Activated naive CD4-positive, alpha-beta T cell treated with Interleukin-2 at 50 U/mL for 16 hours (primary cell): ENCODE measurements around the gene FBXL4.
"Not testable (repeated sequence)": the region's sequence is repeated elsewhere in the genome, so short reads cannot be mapped to it uniquely, and the experiment has no call there.

Source experiments
- DNase-seq: peaks from one replicate; pipeline ENCODE4 v3.0.0-alpha.2; 2020

The FBXL4 gene

DNA sequence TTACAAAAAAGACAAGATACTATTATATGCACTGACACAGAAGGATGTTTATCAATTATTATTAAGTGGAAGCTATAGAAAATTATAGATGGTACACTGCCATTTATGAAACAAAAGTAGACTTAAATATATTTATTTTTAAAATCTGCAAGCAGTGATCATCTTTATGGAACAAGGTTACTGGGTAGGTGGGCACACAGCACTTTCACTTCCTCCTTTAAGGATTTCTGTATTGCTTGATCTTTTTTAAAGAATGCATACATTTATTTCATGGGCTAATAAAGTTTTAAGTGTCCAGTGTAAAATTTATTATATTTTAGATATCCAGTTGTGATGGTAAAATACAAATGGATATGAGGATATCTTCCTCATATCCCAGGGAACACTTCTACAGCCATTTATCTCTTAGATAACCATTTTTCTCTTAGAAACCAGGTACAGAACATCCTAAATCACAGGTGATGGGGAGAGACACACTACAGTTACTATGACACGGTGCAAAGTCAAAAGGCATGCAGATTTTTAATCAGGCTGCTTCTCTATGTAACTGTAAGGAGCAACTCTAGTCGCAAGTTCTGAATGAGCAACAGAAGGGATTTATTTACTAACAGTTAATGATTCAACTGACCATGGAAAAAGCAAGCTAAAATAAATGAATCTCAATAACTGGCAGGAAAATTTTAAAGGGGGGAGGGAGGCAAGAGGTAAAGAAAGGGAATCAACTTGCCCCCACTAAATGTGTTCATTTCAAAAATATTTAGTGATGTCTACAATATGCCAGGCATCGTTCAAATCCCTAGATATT lies 2.2 kb downstream of the FBXL4 start:
- no peak for DNase-seq

DNA sequence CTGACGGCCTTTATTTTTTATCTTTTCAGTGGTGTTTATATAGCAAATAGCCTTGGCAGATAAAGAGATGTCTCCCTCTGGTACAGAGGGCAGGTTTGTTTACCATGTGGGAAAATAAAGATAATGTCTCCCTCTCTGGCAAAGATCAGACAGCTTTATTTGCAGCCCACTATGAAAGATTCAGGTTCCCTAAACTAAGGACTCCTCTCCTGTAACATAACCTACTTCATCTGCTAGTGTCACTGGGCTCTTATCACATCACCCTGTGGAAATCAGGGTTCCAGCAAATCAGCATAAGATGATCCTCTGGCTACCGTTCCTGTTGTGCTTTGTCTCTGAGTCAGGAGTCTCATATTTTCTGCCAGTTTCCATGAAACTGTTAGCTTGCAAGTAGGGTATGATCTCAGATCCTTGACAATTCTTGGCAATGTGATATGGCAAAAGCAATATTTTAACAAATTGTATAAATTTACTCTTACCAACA lies 3.1 kb downstream of the FBXL4 start:
- DNase-seq = no peak

DNA sequence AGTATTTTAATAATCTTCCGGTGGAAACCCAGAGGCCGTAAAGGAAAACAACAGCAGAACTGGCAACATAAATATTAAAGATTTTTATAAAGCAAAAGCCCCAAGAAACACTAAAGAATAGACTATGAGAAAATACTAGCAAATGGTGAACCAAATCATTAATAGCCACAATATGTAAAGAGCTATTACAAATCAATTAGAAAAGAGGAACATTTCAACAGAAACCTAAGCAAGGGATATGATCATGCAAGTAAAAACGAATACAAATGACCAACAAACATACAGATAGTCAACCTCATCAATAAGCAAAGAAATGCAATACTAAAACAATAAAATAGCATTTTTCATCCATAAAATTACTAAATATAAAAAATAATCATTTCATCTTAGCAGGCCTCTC lies 3.6 kb downstream of the FBXL4 start:
- DNase-seq = no peak

DNA sequence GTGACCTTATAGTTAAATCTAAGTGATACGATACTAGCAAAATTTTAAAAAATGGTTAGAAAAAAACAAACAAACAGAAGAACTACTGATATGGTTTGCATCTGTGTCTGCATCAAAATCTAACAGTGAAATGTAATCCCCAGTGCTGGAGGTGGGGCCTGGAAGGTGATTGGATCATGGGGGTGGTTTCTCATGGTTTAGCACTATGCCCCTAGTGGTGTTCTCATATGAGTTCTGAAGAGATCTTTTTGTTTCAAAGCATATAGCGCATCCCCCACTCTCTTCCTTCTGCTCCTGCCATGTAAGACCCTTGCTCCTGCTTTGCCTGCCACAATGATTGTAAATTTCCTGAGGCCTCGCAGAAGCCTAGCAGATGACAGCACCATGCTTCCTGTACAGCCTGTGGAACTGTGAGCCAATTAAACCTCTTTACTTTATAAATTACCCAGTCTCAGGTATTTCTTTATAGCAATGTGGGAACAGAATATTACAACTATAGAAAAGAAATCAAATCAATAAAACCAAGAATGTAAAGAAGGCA lies 5.4 kb downstream of the FBXL4 start:
- no peak for DNase-seq

DNA sequence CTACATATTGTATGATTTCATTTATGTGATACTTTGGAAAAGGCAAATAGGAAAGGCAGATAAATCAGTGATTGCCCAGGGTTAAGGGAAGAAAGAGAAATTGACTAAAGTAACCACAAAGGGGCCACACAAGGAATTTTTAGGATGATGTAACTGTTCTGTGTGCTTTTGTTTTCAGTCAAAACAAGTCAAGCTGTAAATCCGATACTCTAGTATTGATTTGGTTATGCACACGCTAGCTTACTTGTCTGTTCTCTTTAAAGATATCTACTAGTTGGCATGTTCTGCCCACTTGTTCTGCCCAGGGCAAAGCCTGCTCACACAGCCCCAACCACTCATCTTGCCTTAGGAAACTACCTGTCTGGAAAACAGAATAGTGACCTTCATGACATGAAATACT lies 6.4 kb downstream of the FBXL4 start:
- no peak for DNase-seq

DNA sequence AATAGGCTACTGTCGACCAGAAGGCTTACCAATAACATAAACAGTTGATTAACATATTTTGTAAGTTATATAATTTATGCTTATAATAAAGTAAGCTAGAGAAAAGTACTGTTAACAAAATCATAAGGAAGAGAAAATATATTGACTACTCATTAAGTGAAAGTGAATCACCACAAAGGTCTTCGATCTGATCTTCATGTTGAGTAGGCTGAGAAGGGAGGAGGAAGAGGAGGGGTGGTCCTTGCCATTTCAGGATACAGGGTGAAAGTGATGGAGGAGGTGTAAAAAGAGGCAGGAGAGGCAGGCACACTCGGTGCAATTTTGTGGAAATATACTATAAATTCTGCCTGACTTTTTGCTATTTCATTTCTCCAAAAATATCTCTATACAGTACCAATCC lies 10.4 kb downstream of the FBXL4 start:
- DNase-seq = no peak

DNA sequence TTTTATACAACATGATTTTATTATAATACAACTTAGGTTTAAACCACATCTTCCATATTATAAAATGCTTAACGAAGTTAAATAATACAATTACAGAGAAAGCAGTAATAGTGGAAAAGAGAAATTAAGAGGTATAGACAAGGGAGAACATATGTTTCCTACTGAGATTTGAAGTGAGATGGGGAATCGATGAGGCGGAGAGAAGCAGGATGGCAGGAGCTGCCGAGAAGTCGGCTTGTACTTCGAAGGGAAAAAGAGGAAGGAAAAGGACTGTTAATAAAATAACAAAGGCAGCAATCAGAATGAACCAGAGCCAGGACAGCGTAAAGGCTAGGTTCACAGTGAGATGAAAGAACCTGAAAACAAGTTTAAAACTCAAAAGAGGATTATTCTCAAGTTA lies 15.4 kb downstream of the FBXL4 start:
- DNase-seq = no peak

DNA sequence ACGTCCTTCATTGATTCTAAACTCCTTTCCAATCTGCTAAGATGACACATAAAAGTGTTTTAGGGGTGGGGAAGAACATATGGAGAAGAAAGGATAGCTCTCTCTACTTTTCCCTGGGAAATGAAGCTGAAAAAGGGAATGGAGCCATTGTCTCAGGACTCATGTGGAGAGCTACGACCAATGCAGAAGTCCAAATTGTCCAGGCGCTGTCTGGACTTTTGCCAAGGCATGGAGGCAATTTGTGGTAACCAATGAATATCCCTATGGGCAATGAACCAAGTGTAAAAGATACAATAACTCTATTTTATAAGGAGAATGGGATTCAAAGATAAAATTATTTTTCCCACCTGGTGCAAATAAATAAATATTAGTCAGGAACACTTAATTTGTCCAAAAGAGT lies 16.1 kb downstream of the FBXL4 start:
- DNase-seq = no peak

DNA sequence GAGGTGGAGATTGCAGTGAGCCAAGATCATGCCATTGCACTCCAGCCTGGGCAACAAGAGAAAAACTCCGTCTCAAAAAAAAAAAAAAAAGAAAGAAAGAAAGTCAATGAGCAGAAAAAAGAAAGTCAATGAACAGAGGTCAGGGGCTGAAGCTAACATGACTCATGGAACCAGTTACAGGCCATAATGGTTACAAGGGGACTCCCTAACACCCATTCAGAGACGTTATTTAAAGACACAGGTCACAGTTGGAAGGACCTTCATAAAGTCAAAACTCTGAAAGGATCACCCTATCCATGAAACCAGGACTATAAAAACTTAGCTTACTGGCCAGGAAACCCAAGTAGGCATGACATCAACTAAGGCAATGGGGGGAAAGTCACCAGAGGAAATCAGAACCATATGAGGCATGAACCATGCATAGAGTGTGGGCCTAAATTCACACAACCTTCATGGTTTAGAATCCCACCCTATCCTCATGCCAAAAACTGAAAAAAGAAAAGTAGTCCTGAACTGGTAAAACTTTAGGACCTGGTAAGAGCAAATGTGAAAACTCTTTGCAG lies 18.2 kb downstream of the FBXL4 start:
- DNase-seq = no peak

DNA sequence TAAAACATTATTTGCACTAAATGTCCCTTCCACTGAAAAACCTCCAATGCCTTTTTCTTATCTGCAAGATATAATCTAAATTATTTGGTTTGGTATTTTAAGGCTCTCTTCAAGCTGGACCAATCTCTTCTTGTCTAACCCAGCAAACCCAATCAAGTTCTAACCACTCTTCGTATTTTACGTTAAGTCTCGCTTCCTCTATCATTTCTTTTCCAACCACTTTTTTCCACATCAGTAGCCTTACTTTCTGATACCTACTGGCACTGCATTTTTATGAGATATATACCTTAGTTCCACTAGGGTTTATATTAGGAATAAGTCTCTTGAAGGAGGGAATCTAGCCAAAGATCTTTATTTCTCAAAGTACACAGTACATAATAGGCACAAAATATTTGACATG lies 19.1 kb downstream of the FBXL4 start:
- DNase-seq = no peak

DNA sequence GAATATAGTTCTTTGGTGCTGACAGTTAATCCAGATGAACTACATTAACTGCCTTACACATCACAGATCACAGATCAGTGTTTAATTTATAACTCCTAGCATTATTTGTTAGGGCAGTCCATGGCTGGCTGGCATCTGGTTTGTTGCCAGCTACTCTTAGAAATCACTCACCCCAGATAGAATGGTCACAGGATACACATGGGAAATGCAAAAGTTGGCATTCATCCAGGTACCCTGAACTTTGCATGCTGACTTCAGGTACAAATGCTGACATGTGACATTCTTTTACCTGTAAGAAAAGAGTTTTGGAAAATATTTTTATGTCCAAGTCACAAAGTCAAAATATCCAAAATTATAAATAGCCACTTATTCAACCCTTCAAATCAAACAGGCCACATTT lies 20.2 kb downstream of the FBXL4 start:
- DNase-seq = no peak

DNA sequence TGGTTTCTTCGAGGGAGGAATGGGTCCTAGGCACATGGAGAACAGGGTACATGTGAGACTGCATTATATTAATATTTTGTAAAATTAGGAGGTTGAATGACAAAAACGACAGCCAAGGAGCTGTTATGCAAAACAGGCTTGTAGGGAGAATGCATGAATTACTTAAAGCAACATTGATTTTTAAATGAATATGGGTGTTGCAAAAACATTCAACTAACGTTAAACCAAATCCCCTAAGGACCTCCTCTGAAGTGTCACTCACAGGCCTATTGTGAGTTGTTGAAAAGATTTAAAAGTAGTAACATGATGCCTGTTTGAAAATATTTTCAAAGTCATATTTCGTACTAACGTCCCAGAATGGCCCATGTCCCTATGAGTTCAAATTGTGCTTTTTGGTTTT lies 21.9 kb downstream of the FBXL4 start:
- no peak for DNase-seq

DNA sequence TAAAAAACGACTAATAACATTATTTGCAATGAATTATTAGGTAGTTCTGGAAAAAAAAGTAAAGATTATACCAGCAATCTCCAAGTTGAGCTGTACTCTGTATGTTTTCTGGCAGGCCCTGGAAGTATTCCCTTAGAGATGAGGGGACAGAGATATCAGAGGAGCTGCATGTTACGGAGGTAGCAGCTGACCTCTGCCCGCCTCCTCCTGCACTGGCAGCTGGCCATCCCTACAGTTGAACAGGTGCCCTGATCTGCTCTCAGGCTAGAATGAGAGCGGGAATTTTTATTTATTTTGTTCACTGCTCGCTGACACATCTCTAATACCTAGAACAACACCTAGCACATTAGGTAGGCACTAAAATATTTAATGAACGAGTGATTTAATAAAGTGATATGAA lies 23.1 kb downstream of the FBXL4 start:
- DNase-seq = no peak

DNA sequence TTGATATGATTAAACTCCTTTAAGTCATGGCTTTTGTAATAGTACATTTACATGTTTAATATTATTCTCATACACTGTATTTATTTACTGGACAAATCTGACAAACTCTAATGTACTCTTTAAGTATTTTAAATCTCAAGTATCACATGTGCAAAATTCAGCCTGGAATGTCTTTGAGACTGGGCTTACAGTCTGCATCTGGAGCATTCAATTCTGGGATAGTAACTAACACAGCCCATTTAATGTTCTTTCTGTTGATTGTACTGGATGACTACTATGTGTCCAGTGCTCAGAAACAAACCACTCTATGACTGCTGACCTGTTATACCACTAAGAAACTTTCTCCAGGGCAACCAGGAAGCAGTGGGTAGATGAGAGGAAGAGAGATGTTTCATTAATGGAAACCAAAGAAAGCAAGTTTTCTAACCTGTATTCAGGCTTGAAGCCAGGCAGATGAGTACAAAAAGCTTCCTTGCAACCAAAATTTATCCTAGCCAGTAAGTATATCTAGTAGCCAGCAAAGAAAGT lies 26.8 kb downstream of the FBXL4 start:
- no peak for DNase-seq

DNA sequence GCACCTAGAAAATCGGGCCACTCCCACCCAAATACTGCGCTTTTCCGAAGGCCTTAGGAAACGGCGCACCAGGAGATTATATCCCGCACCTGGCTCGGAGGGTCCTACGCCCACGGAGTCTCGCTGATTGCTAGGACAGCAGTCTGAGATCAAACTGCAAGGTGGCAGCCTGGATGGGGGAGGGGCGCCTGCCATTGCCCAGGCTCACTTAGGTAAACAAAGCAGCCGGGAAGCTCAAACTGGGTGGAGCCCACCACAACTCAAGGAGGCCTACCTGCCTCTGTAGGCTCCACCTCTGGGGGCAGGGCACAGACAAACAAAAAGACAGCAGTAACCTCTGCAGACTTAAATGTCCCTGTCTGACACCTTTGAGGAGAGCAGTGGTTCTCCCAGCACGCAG lies 36.8 kb downstream of the FBXL4 start:
- not testable (repeated sequence) for DNase-seq

DNA sequence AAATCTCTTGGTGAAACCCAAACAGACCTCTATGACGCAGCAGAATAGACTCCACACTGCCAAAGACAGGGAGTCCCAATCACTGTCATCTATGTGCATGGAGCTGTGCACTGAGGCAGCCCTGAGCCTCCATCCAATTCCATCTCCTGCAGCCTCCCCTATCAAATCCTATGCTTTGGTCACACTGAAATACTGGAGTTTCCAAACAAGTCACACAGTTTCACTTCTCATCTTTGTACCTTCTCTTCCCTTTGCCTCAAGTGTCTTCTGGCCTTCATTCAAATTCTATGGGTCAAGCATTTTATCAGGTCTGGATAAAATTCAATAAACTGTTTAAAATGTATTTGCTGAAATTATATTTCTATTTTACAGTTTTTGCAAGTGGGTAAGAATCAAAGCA lies 38.5 kb downstream of the FBXL4 start:
- DNase-seq = no peak

DNA sequence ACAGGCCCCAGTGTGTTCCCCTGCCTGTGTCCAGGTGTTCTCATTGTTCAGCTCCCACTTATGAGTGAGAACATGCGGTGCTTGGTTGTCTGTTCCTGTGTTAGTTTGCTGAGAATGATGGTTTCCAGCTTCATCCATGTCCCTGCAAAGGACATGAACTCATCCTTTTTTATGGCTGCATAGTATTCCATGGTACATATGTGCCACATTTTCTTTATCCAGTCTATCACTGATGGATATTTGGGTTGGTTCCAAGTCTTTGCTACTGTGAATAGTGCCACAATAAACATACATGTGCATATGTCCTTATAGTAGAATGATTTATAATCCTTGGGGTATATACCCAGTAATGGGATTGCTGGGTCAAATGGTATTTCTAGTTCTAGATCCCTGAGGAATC lies 41.4 kb downstream of the FBXL4 start:
- not testable (repeated sequence) for DNase-seq

DNA sequence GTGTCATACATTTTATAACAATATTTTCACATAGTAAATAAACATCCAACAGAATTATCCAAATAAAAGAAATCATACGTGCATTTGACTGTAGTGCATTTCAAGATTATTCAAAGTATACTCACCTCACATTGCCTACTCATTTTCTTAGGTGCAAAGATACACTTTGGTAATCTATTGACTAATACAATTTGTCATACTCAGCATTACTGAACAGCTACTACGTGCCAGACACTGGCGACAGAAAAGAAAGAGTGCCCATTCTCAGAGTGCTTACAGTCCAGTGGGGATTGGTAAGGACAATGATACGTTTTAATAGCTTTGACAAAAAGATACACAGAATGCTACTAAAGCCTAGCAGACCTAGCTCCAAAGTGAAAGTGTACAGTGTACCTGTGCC lies 42.0 kb downstream of the FBXL4 start:
- no peak for DNase-seq

DNA sequence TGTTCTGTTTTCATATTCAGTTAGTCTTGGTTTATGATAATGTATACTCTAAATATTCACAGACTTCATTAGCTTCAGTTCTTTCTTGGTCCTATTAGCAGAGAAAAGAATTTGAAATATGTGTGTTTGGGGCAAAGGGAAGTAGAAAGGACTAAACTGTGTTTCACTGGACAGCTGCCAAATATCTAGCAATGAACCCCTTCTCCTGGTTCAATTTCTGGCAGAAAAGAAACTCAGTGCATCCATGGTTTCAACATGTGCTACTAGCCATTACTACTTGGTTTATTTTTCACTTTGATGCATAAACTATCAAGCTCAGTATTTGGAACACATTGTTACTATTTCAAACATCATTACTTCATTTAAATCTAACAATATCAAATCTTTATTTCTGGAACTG lies 43.6 kb downstream of the FBXL4 start:
- DNase-seq = no peak

DNA sequence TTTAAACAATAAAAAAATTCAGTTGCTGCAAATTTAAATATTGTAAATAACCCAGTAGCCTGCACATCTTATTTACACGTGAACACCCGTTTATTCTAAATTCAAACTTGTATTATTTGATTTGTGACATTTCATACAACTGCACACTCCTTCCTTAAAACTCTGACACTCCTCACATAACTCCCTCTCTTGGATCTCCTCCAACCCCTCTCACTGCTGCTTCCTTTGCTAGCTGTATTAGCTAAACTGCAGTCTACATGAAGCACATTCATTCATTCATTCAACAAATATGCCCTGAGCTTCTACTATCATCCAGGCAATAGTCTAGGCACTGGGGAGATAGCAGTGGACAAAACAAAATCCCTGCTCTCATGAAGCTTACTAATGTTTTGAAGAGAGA lies 47.0 kb downstream of the FBXL4 start:
- DNase-seq = no peak

DNA sequence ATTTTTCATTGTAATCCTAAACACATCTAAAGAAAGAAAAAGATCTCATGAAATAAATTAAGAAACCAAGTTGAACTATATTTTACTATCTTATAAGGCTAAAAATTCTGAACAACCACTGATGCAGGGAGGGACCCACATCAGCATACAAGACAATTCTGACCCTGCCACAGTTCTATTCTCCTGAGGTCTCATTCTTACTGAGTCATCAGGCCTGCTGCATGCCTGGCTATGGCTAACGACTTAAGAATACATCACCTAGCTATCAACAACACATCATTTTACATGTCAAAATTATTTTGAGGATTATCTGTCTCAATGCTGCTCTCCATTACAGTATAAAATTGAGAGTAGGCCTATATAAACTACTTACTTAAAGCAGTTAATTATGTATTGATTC lies 52.9 kb downstream of the FBXL4 start:
- DNase-seq = no peak

DNA sequence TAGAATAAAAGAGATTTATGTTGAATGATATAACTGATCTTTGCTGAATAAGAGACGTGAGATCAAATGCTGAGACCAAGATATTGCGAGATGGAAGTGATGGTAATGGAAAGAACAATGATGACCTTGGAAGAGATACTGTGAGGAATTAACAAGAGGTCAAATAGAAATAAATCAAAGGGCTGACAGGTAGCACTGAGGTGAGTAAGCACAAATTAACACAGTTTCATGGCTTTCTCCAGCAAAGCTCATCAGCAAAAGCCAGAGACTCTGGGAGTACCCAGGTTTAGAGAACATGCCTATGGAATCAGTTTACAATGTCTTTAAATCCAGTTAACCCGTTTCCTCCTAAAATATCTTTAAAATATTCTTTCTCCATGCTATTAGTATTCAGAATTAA lies 60.1 kb downstream of the FBXL4 start:
- no peak for DNase-seq

DNA sequence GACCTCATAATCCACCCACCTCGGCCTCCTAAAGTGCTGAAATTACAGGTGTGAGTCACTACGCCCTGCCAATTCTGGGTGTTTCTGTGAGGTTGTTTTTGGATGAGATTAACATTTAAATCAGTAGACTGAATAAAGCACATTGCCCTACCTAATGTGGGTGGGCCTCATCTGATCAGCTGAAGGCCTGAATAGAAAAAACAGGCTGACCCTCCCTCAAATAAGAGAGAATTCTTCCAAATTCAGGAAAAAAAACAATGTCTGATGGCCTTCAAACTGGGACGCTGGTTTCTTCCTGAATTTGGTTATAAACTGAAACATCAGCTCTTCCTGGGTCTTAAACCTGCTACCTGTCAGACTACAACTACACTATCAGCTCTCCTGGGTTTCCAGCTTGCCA lies 62.4 kb downstream of the FBXL4 start:
- DNase-seq = no peak

DNA sequence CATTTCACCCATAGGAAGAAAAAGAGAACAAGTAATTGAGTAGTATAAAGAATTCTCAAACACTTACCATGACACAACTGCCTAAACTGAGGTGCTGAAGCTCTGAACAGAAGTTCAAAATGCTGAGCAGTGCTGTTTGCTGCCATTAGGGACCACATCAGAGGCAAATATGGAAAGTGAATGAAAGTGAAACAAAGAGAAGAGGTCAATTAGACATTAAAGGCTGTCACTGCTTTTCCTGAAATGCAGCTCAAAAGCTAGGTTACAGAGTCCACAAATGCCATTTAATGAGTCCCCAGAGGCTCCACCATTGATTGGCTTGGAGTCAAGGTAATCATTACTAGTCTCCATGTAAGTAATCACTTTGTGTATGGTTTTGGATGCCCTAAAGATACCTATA lies 67.3 kb downstream of the FBXL4 start:
- DNase-seq = no peak
